Measurements from ENCODE around the gene MUCL1.
A peak's percentile ranks its signal among the peaks of the same experiment; 100 is the strongest.

Gene MUCL1

GRCh38 chr12:54853933-54854538, at the start of gene MUCL1:
Gene MUCL1, plus strand, starts transcription at chr12:54854516. Its CDS starts 67 bp downstream, at chr12:54854583.
- Mint-ChIP-seq H3K36me3 (no peaks in the 10 kb centered on the region), H3K27ac (no peak within 1 kb of the TSS), H3K9me3 (no peaks in the 10 kb centered on the region), H3K4me3 (no peak within 1 kb of the TSS), H3K4me1 (no peaks in the 10 kb centered on the region), H3K27me3 (peaks cover 19% of the 10 kb centered on the region)
- ATAC-seq = peak; percentile 81

- no peak for ATAC-seq
Observed at GRCh38 chr12:54821676-54822075, 32.6 kb upstream of the MUCL1 start.

GRCh38 chr12:54824402-54824801, 29.9 kb upstream of the MUCL1 start:
- Mint-ChIP-seq H3K4me3 (no peak overlapping the region), H3K27ac (no peak overlapping the region), H3K27me3 (peaks cover 41% of the 10 kb centered on the region), H3K9me3 (peaks cover 3% of the 10 kb centered on the region), H3K4me1 (no peaks in the 10 kb centered on the region), H3K36me3 (no peaks in the 10 kb centered on the region)
- no peak for ATAC-seq

More at GRCh38 chr12:54821676-54822075, 32.6 kb upstream of the MUCL1 start:
- no peak overlapping the region for H3K27ac Mint-ChIP-seq
- H3K4me1 Mint-ChIP-seq = no peaks in the 10 kb centered on the region
- H3K36me3 Mint-ChIP-seq = no peaks in the 10 kb centered on the region
- peaks cover 48% of the 10 kb centered on the region for H3K27me3 Mint-ChIP-seq
- H3K9me3 Mint-ChIP-seq = peaks cover 8% of the 10 kb centered on the region
- H3K4me3 Mint-ChIP-seq = no peak overlapping the region

- no peak overlapping the region for H3K27ac Mint-ChIP-seq
- no peak for ATAC-seq
- H3K4me1 Mint-ChIP-seq = no peaks in the 10 kb centered on the region
- H3K4me3 Mint-ChIP-seq = no peak overlapping the region
- H3K36me3 Mint-ChIP-seq = no peaks in the 10 kb centered on the region
- no peaks in the 10 kb centered on the region for H3K9me3 Mint-ChIP-seq
- H3K27me3 Mint-ChIP-seq = peaks cover 15% of the 10 kb centered on the region
Observed at GRCh38 chr12:54829511-54829910, 24.8 kb upstream of the MUCL1 start.

- Mint-ChIP-seq H3K9me3 (no peaks in the 10 kb centered on the region), H3K27me3 (peaks cover 13% of the 10 kb centered on the region), H3K27ac (no peak overlapping the region), H3K4me1 (no peaks in the 10 kb centered on the region), H3K36me3 (no peaks in the 10 kb centered on the region), H3K4me3 (no peak overlapping the region)
- no peak for ATAC-seq
Observed at GRCh38 chr12:54830199-54830598, 24.1 kb upstream of the MUCL1 start.

GRCh38 chr12:54831631-54832030, 22.7 kb upstream of the MUCL1 start:
- no peak for ATAC-seq
- no peak overlapping the region for H3K27ac Mint-ChIP-seq
- no peaks in the 10 kb centered on the region for H3K4me1 Mint-ChIP-seq
- H3K9me3 Mint-ChIP-seq = peaks cover 4% of the 10 kb centered on the region
- H3K27me3 Mint-ChIP-seq = peaks cover 27% of the 10 kb centered on the region
- H3K4me3 Mint-ChIP-seq = no peak overlapping the region
- H3K36me3 Mint-ChIP-seq = no peaks in the 10 kb centered on the region

- H3K4me1 Mint-ChIP-seq = no peaks in the 10 kb centered on the region
- peaks cover 13% of the 10 kb centered on the region for H3K9me3 Mint-ChIP-seq
- peaks cover 54% of the 10 kb centered on the region for H3K27me3 Mint-ChIP-seq
- H3K4me3 Mint-ChIP-seq = no peak overlapping the region
- H3K36me3 Mint-ChIP-seq = no peaks in the 10 kb centered on the region
- ATAC-seq = no peak
- H3K27ac Mint-ChIP-seq = no peak overlapping the region
Observed at GRCh38 chr12:54840244-54840865, 14.0 kb upstream of the MUCL1 start.

GRCh38 chr12:54857406-54857805, 3.1 kb downstream of the MUCL1 start:
- Mint-ChIP-seq H3K4me3 (no peak overlapping the region), H3K27ac (no peak overlapping the region), H3K36me3 (no peaks in the 10 kb centered on the region)

GRCh38 chr12:54858562-54858961, 4.2 kb downstream of the MUCL1 start:
- ATAC-seq = no peak
- peaks cover 47% of the 10 kb centered on the region for H3K27me3 Mint-ChIP-seq
- H3K9me3 Mint-ChIP-seq = peaks cover 2% of the 10 kb centered on the region
- no peaks in the 10 kb centered on the region for H3K36me3 Mint-ChIP-seq
- no peak overlapping the region for H3K27ac Mint-ChIP-seq
- H3K4me1 Mint-ChIP-seq = no peaks in the 10 kb centered on the region
- no peak overlapping the region for H3K4me3 Mint-ChIP-seq

More at GRCh38 chr12:54857406-54857805, 3.1 kb downstream of the MUCL1 start:
- Mint-ChIP-seq H3K4me1 (no peaks in the 10 kb centered on the region), H3K27me3 (peaks cover 37% of the 10 kb centered on the region), H3K9me3 (peaks cover 2% of the 10 kb centered on the region)
- ATAC-seq = no peak

- Mint-ChIP-seq H3K36me3 (no peaks in the 10 kb centered on the region), H3K4me1 (no peaks in the 10 kb centered on the region), H3K4me3 (no peak overlapping the region), H3K27ac (no peak overlapping the region), H3K9me3 (peaks cover 2% of the 10 kb centered on the region), H3K27me3 (peaks cover 44% of the 10 kb centered on the region)
- no peak for ATAC-seq
Observed at GRCh38 chr12:54859502-54859901, 5.2 kb downstream of the MUCL1 start.

- Mint-ChIP-seq H3K4me1 (no peaks in the 10 kb centered on the region), H3K27me3 (peaks cover 52% of the 10 kb centered on the region)
Observed at GRCh38 chr12:54861927-54862326, 7.6 kb downstream of the MUCL1 start.

GRCh38 chr12:54863948-54864618, 9.8 kb downstream of the MUCL1 start:
- peaks cover 2% of the 10 kb centered on the region for H3K9me3 Mint-ChIP-seq
- no peak overlapping the region for H3K27ac Mint-ChIP-seq
- no peak overlapping the region for H3K4me3 Mint-ChIP-seq
- no peaks in the 10 kb centered on the region for H3K4me1 Mint-ChIP-seq
- ATAC-seq = no peak
- H3K36me3 Mint-ChIP-seq = no peaks in the 10 kb centered on the region
- H3K27me3 Mint-ChIP-seq = peaks cover 61% of the 10 kb centered on the region

More at GRCh38 chr12:54861927-54862326, 7.6 kb downstream of the MUCL1 start:
- no peak for ATAC-seq
- H3K27ac Mint-ChIP-seq = no peak overlapping the region
- no peaks in the 10 kb centered on the region for H3K36me3 Mint-ChIP-seq
- H3K4me3 Mint-ChIP-seq = no peak overlapping the region
- peaks cover 2% of the 10 kb centered on the region for H3K9me3 Mint-ChIP-seq

- no peak overlapping the region for H3K4me3 Mint-ChIP-seq
Observed at GRCh38 chr12:54865683-54866324, 11.5 kb downstream of the MUCL1 start.

GRCh38 chr12:54868690-54869089, 14.4 kb downstream of the MUCL1 start:
- no peaks in the 10 kb centered on the region for H3K4me1 Mint-ChIP-seq

More at GRCh38 chr12:54865683-54866324, 11.5 kb downstream of the MUCL1 start:
- H3K36me3 Mint-ChIP-seq = no peaks in the 10 kb centered on the region
- H3K9me3 Mint-ChIP-seq = peaks cover 2% of the 10 kb centered on the region
- no peaks in the 10 kb centered on the region for H3K4me1 Mint-ChIP-seq
- H3K27ac Mint-ChIP-seq = no peak overlapping the region
- H3K27me3 Mint-ChIP-seq = peaks cover 52% of the 10 kb centered on the region
- no peak for ATAC-seq

GRCh38 chr12:54870048-54870447, 15.7 kb downstream of the MUCL1 start:
- H3K4me1 Mint-ChIP-seq = no peaks in the 10 kb centered on the region
- H3K36me3 Mint-ChIP-seq = no peaks in the 10 kb centered on the region
- H3K9me3 Mint-ChIP-seq = no peaks in the 10 kb centered on the region
- H3K27ac Mint-ChIP-seq = no peak overlapping the region
- no peak overlapping the region for H3K4me3 Mint-ChIP-seq
- peaks cover 50% of the 10 kb centered on the region for H3K27me3 Mint-ChIP-seq
- ATAC-seq = no peak

More at GRCh38 chr12:54868690-54869089, 14.4 kb downstream of the MUCL1 start:
- no peak for ATAC-seq
- no peak overlapping the region for H3K27ac Mint-ChIP-seq
- peaks cover 37% of the 10 kb centered on the region for H3K27me3 Mint-ChIP-seq
- no peaks in the 10 kb centered on the region for H3K36me3 Mint-ChIP-seq
- H3K9me3 Mint-ChIP-seq = no peaks in the 10 kb centered on the region
- H3K4me3 Mint-ChIP-seq = no peak overlapping the region
